NK-92 (cell line): ENCODE measurements around the gene LDLR.
"Not testable (repeated sequence)": the region's sequence is repeated elsewhere in the genome, so short reads cannot be mapped to it uniquely, and the experiment has no call there.

Experiments used
- DNase-seq: peaks from one replicate; lab custom pipeline; 2025; ENCODE audit not compliant: unreplicated experiment; lab: John Stamatoyannopoulos, UW

The LDLR gene

DNA sequence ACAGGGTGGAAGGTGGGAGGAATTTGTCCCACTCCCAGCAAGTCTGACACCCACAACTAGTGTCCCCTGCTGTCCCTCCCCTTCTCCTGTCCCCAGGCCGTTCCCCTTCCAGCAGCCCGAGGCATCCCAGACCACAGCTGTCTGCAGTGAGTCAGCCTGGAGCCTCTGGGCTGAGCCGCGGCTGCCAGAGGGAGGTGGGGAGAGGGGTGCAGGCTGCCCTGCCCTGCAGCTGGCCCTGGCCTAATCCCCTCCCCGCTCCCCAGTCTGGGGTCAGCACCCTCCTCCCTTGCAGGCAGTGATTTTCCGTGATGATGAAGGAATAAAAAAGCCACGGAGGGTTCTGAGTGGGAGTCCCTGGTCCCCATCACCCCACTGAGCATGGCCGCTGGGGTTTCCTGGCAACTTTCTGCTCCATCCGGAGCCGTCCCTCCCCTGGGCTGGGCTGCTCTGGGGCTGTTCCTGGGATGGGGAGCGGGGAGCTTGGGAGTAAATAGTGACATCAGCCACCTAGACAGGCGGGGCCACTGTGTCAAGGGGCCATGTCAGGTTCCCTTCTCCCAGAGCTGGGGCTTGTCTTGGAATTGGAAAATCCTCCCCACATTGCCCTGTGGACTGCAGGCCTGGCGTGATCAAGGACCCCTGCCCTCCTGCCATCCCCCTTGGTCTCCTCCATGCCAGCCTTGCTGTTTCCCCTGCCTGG lies 49.5 kb downstream of the LDLR start:
- no peak for DNase-seq

- DNase-seq = not testable (repeated sequence)
Observed at GRCh38 chr19:11140023-11140538, 50.8 kb downstream of the LDLR start.

DNA sequence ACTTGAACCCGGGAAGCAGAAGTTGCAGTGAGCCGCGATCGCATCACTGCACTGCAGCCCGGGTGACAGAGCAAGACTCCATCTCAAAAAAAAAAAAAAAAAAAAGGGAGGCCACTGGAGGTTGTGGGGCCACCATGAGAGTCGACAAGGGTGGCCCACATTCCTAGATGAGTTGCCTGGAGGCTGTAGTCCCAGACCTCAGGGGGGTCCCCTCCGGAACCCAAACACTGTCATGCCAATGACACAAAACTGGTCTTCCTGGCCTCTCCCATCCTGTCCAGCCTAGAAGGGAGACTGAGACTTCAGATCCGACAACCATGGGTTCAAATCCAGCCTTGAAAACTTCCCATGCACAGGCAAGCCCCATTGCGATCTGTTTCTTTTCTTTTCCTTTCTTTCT lies 51.6 kb downstream of the LDLR start:
- DNase-seq = no peak

GRCh38 chr19:11141937-11142527 lies 52.8 kb downstream of the LDLR start:
- DNase-seq = no peak

DNA sequence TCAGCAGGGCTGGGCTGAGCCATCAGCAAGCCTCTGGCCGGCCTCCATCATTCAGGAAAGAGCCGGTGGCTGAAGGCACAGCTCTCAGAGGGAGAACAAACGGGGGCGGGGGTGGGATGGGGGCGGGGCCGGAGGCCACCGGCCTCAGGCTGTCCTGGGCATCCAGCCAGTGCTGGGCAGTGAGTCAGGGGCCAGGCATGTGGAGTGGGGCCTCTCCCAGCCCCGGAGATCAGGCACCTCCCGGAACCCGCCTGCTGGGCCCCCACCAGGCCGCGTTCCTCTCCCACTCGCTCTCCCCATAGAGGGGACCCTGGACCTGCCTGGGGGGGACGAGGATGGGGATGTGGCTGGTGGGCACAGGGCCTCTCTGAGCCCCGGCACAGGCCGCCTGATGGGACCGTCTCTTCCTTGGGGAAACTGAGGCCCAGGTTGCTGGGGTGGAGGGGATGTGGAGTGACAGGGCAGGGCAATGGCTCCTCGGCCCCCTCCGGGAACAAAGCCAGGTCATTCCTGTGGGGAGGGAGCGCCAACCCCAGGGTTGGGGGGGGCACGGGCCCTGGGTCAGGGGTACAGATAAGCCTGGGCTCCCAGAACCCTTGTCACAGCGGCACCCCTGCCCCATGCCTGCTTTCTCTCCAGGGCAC lies 53.4 kb downstream of the LDLR start:
- no peak for DNase-seq

DNA sequence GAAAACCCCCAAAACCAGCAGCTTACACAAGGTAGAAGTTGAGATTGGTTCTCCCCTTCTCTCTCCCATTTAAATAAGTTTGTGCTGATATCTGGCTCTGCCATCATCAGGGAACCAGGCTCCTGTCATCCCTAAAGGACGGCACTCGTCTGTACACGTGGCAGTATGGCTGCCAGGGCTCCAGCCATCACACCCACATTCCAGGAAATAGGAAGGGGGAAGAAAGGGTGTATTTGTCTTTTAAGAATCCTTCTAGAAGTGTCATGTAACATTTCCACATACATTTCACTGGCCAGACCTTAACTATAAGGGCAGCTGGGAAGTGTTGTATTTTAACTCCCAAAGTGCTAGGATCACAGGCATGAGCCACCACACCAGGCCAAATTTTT lies 56.3 kb downstream of the LDLR start:
- DNase-seq = no peak

GRCh38 chr19:11148001-11148400 lies 58.7 kb downstream of the LDLR start:
- DNase-seq = no peak

DNA sequence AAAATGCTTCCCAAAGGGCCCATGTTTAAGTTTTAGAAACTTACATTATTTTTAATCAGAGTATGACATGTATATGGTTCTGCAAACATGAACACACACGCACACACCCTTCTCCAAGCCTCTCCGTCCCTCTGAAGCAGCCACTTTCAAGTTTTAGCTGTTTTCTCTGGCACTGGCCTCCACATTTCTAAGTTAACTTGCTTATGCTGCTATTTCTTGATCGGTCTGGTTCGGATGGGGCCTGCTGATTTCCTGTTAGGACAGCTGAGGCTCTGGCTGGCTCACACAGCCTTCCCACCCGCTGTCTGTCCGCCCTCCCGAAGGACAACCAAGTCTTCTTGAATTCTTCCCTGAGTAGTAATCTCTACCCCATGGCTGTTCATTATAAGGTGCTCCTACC lies 61.9 kb downstream of the LDLR start:
- no peak for DNase-seq

GRCh38 chr19:11152318-11153062 lies 63.2 kb downstream of the LDLR start:
- no peak for DNase-seq

- no peak for DNase-seq
Observed at GRCh38 chr19:11154683-11155047, 65.4 kb downstream of the LDLR start.

GRCh38 chr19:11155373-11156120 lies 66.3 kb downstream of the LDLR start, which contains the start of gene SPC24:
TSS of gene SPC24 (minus strand) at chr19:11155782. CDS start at chr19:11155776, 6 bp downstream.
- DNase-seq = peak; percentile 37

GRCh38 chr19:11159598-11160439 lies 70.6 kb downstream of the LDLR start:
- DNase-seq = no peak

GRCh38 chr19:11160440-11160768 lies 71.1 kb downstream of the LDLR start:
- DNase-seq = not testable (repeated sequence)

DNA sequence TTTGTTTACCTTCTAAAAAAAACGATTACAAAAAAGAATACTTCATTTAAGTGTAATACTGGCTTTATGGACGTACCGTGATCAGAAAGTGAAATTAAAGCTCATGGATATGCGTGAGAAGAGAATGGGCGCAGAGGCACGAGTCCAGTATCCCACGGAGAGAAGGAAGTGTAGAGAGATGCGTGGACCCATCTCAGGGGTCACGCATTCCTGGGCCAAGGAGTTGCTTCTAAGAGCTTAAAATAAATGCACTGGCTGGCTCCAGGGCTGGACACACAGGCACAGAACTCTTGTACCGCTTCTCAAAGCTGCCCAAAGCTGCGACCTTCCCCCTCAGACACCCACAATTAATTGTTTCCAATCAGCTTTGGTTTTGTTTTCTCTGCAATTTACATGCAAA lies 75.0 kb downstream of the LDLR start:
- DNase-seq = no peak

- no peak for DNase-seq
Observed at GRCh38 chr19:11164879-11165406, 75.7 kb downstream of the LDLR start.

GRCh38 chr19:11165486-11166030 lies 76.3 kb downstream of the LDLR start:
- no peak for DNase-seq

DNA sequence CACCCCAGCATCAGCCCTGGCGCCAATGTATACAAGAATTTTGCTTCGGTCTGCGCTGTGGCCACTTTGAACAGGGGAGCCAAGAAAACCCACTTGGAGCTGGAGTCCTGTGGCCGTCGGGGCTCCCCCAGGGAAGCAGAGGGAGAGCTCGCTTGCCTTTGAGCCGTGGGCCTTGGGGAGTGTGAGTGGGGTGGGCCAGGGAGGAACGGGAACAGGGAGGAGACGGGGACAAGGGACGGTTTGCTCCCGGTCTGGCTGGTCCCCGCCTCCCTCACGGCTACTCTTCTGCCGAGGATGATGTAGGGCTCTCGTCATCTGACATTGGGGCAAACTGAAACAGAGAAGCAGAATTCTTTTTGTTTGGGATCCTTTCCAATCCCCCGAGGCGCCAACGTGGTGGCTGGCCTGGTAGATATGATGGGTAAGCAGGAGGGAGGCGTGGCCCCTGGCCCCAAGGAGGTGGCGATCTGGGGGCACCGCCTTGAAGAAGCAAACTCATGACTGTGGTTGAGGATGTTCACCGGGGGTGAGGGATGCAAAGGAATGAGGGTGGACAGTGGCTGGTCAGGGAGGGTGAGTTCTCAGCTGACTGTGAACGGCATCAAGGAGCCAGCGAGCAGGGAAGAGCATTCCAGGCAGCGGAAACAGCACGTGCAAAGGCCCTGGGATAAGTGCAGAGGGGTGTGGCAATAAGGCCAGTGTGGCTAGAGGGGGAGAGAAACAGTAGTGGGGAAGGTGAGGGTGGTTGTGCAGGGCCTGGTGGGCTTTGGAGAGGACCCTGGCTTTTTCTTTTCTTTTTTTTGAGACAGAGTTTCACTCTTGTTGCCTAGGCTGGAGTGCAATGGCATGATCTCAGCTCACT lies 77.2 kb downstream of the LDLR start:
- DNase-seq = no peak

DNA sequence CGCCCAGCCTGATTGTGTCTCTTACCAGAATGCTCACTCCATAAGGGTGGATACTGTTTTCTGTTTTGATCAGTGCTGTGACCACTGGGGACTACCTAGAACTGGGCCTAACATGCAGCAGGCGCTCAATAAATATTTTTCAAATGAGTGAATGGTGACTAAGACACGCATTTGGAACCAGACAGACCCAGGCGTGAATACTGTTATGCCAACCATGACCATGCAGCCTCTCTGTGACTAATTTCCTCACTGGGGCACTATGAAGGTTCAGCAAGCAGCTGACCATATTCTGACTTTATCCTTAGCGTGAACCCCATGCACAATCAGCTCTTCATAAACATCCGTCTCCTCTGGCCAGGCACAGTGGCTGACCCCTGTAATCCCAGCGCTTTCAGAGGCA lies 79.3 kb downstream of the LDLR start:
- no peak for DNase-seq
